Measurements from ENCODE around the gene SPRED2.
A peak's percentile ranks its signal among the peaks of the same experiment; 100 is the strongest.

SPRED2 gene

GRCh38 chr2:65432227-65433190 lies at the start of gene SPRED2:
SPRED2 (minus strand) TSS chr2:65432599; CDS start chr2:65431987, 612 bp downstream.
- peak; percentile 56 to 58 for DNase-seq

GRCh38 chr2:65481961-65482360 lies 49.6 kb upstream of the SPRED2 start:
- DNase-seq = no peak

- no peak for DNase-seq
Measured at GRCh38 chr2:65479524-65479923, 47.1 kb upstream of the SPRED2 start.

GRCh38 chr2:65478498-65479135 lies 46.2 kb upstream of the SPRED2 start:
- DNase-seq = no peak

- no peak for DNase-seq
Measured at GRCh38 chr2:65477590-65477989, 45.2 kb upstream of the SPRED2 start.

- DNase-seq = no peak
Measured at GRCh38 chr2:65476778-65477177, 44.4 kb upstream of the SPRED2 start.

GRCh38 chr2:65475000-65475399 lies 42.6 kb upstream of the SPRED2 start:
- DNase-seq = no peak

GRCh38 chr2:65473045-65473444 lies 40.6 kb upstream of the SPRED2 start:
- DNase-seq = no peak

- DNase-seq = no peak
Measured at GRCh38 chr2:65471409-65471808, 39.0 kb upstream of the SPRED2 start.

GRCh38 chr2:65466551-65466950 lies 34.2 kb upstream of the SPRED2 start:
- DNase-seq = no peak

GRCh38 chr2:65465857-65466256 lies 33.5 kb upstream of the SPRED2 start:
- DNase-seq = no peak

- DNase-seq = no peak
Measured at GRCh38 chr2:65465124-65465523, 32.7 kb upstream of the SPRED2 start.

- DNase-seq = no peak
Measured at GRCh38 chr2:65464604-65465003, 32.2 kb upstream of the SPRED2 start.

- DNase-seq = no peak
Measured at GRCh38 chr2:65458999-65459398, 26.6 kb upstream of the SPRED2 start.

GRCh38 chr2:65456886-65457285 lies 24.5 kb upstream of the SPRED2 start:
- DNase-seq = no peak

- DNase-seq = no peak
Measured at GRCh38 chr2:65456064-65456463, 23.7 kb upstream of the SPRED2 start.

GRCh38 chr2:65453916-65454315 lies 21.5 kb upstream of the SPRED2 start:
- no peak for DNase-seq

GRCh38 chr2:65452150-65452895 lies 19.9 kb upstream of the SPRED2 start:
- no peak for DNase-seq

GRCh38 chr2:65450810-65451209 lies 18.4 kb upstream of the SPRED2 start:
- no peak for DNase-seq

GRCh38 chr2:65450393-65450792 lies 18.0 kb upstream of the SPRED2 start:
- no peak for DNase-seq

GRCh38 chr2:65443509-65444186 lies 11.2 kb upstream of the SPRED2 start:
- DNase-seq = no peak

- DNase-seq = no peak
Measured at GRCh38 chr2:65442420-65443020, 10.1 kb upstream of the SPRED2 start.
